SK-N-SH treated with all-trans-retinoic acid at 6 μM for 48 hours (cell line): ENCODE results near the gene DPP6.
A peak's percentile ranks its signal among the peaks of the same experiment; 100 is the strongest.

ENCODE experiments used
- BACH2 ChIP-seq: fragments of 250-450 bp; sonication (Bioruptor Pico); IDR thresholded peaks from 2 replicates; pipeline ENCODE4 v1.9.0; 2021; ENCODE audit warnings: mild to moderate bottlenecking, borderline replicate concordance
- CSDC2 ChIP-seq: fragments of 250-450 bp; sonication (Bioruptor Pico); IDR thresholded peaks from 2 replicates; pipeline ENCODE4 v1.5.0; 2020; ENCODE audit warnings: mild to moderate bottlenecking, moderate library complexity
- ESRRG ChIP-seq: fragments of 250-450 bp; sonication (Bioruptor Pico); IDR thresholded peaks from 2 replicates; pipeline ENCODE4 v1.6.1; 2021; ENCODE audit warnings: mild to moderate bottlenecking
- PPARA ChIP-seq: fragments of 250-450 bp; sonication (Bioruptor Pico); IDR thresholded peaks from 2 replicates; pipeline ENCODE4 v1.5.0; 2020; ENCODE audit warnings: mild to moderate bottlenecking, borderline replicate concordance
- SNAI2 ChIP-seq: fragments of 250-450 bp; sonication (Bioruptor Pico); IDR thresholded peaks from 2 replicates; pipeline ENCODE4 v1.5.0; 2020; ENCODE audit warnings: mild to moderate bottlenecking, moderate library complexity
- TOX ChIP-seq: fragments of 250-450 bp; sonication (Bioruptor Pico); IDR thresholded peaks from 2 replicates; pipeline ENCODE4 v1.8.0; 2021; ENCODE audit warnings: mild to moderate bottlenecking, moderate library complexity, borderline replicate concordance
- ZFP3 ChIP-seq: fragments of 250-450 bp; sonication (Bioruptor Pico); IDR thresholded peaks from 2 replicates; pipeline ENCODE4 v1.5.0; 2020; ENCODE audit warnings: mild to moderate bottlenecking, moderate library complexity
- ZFP30 ChIP-seq: fragments of 450-650 bp; formaldehyde crosslinking; IDR thresholded peaks from 2 replicates; pipeline ENCODE4 v1.5.0; 2022; ENCODE audit warnings: mild to moderate bottlenecking, moderate library complexity
- ZNF70 ChIP-seq: fragments of 450-650 bp; formaldehyde crosslinking; IDR thresholded peaks from 2 replicates; pipeline ENCODE4 v1.5.0; 2020; ENCODE audit warnings: mild to moderate bottlenecking, moderate library complexity
- ZNF8 ChIP-seq: fragments of 450-650 bp; formaldehyde crosslinking; IDR thresholded peaks from 2 replicates; pipeline ENCODE4 v1.5.0; 2020; ENCODE audit warnings: mild to moderate bottlenecking, moderate library complexity
- TF ChIP-seq, protein P1 (sequence below): fragments of 250-450 bp; sonication (Bioruptor Pico); IDR thresholded peaks from 2 replicates; pipeline ENCODE4 v1.8.0; 2020; ENCODE audit warnings: mild to moderate bottlenecking, moderate library complexity, borderline replicate concordance
- TF ChIP-seq, protein P2 (sequence below): fragments of 250-450 bp; sonication (Bioruptor Pico); IDR thresholded peaks from 2 replicates; pipeline ENCODE4 v1.5.0; 2020; ENCODE audit warnings: mild to moderate bottlenecking, moderate library complexity
- TF ChIP-seq, protein P3 (sequence below): fragments of 250-450 bp; sonication (Bioruptor Pico); IDR thresholded peaks from 2 replicates; pipeline ENCODE4 v1.5.1; 2020; ENCODE audit warnings: low read depth, mild to moderate bottlenecking, moderate library complexity

DNA sequence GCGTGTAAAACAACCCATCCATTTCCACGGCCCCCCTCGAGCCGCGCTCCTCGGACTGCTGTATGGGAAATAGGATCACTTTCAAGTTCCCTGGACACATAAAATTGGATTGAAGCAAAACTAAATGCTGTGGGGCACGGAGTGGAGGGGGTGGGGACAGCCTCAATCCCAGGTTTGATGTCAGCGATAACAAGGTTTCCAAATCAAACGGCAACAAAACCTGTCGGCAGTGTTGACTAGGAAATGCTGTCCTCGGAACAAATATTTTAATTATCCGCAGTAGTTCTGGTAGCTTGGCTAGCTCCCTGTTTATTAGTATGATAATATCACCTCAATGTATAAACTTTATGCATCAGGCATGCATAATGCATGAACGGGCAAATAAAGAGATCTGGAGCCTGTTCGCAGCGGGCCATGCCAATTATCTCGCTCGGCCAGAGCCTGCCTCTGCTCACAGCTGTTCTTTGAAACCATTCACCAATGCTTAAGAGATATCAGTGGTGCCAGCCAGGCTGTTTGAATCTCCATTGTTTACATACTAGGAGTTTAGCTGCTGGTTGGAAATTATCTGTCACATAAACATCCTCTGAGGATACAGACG is 789.6 kb downstream of the DPP6 start:
- TF ChIP-seq BACH2 (CRISPR knock-in tag) = no peak
- TF ChIP-seq ZFP30 (CRISPR knock-in tag) = no peak
- TF ChIP-seq ZNF8 = no peak
- no peak; the same call in 1 of the 2 replicates for TF ChIP-seq ESRRG
- no peak for TF ChIP-seq ZFP3
- TF ChIP-seq, protein P1, sequence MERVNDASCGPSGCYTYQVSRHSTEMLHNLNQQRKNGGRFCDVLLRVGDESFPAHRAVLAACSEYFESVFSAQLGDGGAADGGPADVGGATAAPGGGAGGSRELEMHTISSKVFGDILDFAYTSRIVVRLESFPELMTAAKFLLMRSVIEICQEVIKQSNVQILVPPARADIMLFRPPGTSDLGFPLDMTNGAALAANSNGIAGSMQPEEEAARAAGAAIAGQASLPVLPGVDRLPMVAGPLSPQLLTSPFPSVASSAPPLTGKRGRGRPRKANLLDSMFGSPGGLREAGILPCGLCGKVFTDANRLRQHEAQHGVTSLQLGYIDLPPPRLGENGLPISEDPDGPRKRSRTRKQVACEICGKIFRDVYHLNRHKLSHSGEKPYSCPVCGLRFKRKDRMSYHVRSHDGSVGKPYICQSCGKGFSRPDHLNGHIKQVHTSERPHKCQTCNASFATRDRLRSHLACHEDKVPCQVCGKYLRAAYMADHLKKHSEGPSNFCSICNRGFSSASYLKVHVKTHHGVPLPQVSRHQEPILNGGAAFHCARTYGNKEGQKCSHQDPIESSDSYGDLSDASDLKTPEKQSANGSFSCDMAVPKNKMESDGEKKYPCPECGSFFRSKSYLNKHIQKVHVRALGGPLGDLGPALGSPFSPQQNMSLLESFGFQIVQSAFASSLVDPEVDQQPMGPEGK = no peak
- no peak for TF ChIP-seq CSDC2 (CRISPR knock-in tag)
- no peak for TF ChIP-seq TOX (CRISPR knock-in tag)
- no peak for TF ChIP-seq PPARA (CRISPR knock-in tag)
- TF ChIP-seq, protein P2, sequence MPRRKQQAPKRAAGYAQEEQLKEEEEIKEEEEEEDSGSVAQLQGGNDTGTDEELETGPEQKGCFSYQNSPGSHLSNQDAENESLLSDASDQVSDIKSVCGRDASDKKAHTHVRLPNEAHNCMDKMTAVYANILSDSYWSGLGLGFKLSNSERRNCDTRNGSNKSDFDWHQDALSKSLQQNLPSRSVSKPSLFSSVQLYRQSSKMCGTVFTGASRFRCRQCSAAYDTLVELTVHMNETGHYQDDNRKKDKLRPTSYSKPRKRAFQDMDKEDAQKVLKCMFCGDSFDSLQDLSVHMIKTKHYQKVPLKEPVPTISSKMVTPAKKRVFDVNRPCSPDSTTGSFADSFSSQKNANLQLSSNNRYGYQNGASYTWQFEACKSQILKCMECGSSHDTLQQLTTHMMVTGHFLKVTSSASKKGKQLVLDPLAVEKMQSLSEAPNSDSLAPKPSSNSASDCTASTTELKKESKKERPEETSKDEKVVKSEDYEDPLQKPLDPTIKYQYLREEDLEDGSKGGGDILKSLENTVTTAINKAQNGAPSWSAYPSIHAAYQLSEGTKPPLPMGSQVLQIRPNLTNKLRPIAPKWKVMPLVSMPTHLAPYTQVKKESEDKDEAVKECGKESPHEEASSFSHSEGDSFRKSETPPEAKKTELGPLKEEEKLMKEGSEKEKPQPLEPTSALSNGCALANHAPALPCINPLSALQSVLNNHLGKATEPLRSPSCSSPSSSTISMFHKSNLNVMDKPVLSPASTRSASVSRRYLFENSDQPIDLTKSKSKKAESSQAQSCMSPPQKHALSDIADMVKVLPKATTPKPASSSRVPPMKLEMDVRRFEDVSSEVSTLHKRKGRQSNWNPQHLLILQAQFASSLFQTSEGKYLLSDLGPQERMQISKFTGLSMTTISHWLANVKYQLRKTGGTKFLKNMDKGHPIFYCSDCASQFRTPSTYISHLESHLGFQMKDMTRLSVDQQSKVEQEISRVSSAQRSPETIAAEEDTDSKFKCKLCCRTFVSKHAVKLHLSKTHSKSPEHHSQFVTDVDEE (CRISPR knock-in tag) = peak; percentile 49; the same call in 1 of the 2 replicates
- TF ChIP-seq ZNF70 = no peak
- no peak for TF ChIP-seq SNAI2 (CRISPR knock-in tag)
- TF ChIP-seq, protein P3, sequence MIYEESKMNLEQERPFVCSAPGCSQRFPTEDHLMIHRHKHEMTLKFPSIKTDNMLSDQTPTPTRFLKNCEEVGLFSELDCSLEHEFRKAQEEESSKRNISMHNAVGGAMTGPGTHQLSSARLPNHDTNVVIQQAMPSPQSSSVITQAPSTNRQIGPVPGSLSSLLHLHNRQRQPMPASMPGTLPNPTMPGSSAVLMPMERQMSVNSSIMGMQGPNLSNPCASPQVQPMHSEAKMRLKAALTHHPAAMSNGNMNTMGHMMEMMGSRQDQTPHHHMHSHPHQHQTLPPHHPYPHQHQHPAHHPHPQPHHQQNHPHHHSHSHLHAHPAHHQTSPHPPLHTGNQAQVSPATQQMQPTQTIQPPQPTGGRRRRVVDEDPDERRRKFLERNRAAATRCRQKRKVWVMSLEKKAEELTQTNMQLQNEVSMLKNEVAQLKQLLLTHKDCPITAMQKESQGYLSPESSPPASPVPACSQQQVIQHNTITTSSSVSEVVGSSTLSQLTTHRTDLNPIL (CRISPR knock-in tag) = no peak
